Transverse colon (tissue), 3 donors: ENCODE measurements around the gene TYRO3.

Source experiments
- POLR2A ChIP-seq: fragments of 450-650 bp; IDR thresholded peaks from one replicate; pipeline ENCODE4 v1.6.1; 2016; ENCODE audit warnings: antibody characterized with exemption, mild to moderate bottlenecking, moderate library complexity
- TF ChIP-seq, protein P1 (sequence below), 5 experiments: fragments of 200-600 bp in 3 of 5; fragments of 450-650 bp in 2 of 5; sonication (generic) in 3 of 5; IDR thresholded peaks; 1 replicate in 2 of 5; 2 replicates in 3 of 5; pipeline ENCODE4 v1.5.1; 2016 to 2017; ENCODE audit warnings: antibody characterized with exemption in 5 of 5, inconsistent platforms in 3 of 5, mild to moderate bottlenecking in 2 of 5, moderate library complexity in 1 of 5

DNA sequence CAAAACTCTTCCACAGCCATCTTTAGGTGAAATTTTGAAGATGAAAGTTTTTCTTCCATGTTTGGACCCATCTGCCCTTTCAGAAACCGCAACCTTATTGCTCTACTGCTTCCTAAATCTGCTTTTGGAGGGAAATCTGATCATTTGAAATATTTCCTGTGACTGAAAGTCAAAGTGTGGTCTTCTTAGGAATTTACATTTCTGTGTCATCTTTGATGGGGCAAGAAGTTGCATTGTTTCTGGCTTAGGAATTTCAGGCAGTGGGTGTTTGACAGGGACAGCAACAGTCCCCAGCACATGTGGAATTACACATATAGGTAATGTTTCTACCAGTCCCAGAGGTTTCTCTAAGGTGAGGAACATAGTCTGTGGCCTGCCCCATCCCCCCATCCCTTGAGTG, 5.3 kb upstream of the TYRO3 start:
- TF ChIP-seq, protein P1, sequence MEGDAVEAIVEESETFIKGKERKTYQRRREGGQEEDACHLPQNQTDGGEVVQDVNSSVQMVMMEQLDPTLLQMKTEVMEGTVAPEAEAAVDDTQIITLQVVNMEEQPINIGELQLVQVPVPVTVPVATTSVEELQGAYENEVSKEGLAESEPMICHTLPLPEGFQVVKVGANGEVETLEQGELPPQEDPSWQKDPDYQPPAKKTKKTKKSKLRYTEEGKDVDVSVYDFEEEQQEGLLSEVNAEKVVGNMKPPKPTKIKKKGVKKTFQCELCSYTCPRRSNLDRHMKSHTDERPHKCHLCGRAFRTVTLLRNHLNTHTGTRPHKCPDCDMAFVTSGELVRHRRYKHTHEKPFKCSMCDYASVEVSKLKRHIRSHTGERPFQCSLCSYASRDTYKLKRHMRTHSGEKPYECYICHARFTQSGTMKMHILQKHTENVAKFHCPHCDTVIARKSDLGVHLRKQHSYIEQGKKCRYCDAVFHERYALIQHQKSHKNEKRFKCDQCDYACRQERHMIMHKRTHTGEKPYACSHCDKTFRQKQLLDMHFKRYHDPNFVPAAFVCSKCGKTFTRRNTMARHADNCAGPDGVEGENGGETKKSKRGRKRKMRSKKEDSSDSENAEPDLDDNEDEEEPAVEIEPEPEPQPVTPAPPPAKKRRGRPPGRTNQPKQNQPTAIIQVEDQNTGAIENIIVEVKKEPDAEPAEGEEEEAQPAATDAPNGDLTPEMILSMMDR (IDR thresholded peaks at IDR 0.05): no peak
- no peak for TF ChIP-seq POLR2A
